Measurements from ENCODE around the gene RNF26.

DNA sequence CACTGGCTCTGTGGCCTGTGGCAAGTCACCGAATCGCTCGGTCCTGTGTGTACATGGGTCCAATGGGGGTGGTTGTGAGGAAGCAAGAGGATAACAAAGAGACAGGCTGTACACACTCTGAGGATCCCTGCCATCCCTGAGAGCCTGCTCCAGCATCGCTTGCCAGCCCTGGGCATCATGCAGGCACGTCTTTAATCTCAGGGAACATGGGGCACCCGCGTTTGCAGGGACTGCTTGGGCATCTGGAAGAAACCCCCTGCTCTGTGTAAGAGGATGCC is 7.6 kb downstream of the RNF26 start:
- TF ChIP-seq, protein P1, sequence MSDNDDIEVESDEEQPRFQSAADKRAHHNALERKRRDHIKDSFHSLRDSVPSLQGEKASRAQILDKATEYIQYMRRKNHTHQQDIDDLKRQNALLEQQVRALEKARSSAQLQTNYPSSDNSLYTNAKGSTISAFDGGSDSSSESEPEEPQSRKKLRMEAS (IDR thresholded peaks at IDR 0.05; ENCODE audit: low read depth, low read length): no peak
- no peak for TF ChIP-seq POLR2A (IDR thresholded peaks at IDR 0.05; ENCODE audit: extremely low read depth, insufficient read length)
- TF ChIP-seq, protein P2, sequence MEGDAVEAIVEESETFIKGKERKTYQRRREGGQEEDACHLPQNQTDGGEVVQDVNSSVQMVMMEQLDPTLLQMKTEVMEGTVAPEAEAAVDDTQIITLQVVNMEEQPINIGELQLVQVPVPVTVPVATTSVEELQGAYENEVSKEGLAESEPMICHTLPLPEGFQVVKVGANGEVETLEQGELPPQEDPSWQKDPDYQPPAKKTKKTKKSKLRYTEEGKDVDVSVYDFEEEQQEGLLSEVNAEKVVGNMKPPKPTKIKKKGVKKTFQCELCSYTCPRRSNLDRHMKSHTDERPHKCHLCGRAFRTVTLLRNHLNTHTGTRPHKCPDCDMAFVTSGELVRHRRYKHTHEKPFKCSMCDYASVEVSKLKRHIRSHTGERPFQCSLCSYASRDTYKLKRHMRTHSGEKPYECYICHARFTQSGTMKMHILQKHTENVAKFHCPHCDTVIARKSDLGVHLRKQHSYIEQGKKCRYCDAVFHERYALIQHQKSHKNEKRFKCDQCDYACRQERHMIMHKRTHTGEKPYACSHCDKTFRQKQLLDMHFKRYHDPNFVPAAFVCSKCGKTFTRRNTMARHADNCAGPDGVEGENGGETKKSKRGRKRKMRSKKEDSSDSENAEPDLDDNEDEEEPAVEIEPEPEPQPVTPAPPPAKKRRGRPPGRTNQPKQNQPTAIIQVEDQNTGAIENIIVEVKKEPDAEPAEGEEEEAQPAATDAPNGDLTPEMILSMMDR (IDR thresholded peaks at IDR 0.05; ENCODE audit: low read depth, low read length): no peak

Measured in NB4 (cell line).